Neutrophil (primary cell): ENCODE data around the gene TMEM63B.

Source experiments
- H3K27ac ChIP-seq: fragments of 200-600 bp; sonication (generic); 2 replicates; pipeline ENCODE4 v1.5.1; 2016; ENCODE audit warnings: mild to moderate bottlenecking, moderate library complexity
- H3K27me3 ChIP-seq: fragments of 200-600 bp; sonication (generic); 2 replicates; pipeline ENCODE4 v1.6.0; 2016; ENCODE audit warnings: mild to moderate bottlenecking
- H3K36me3 ChIP-seq: fragments of 200-600 bp; sonication (generic); 2 replicates; pipeline ENCODE4 v1.5.1; 2017
- H3K4me1 ChIP-seq, 2 experiments: fragments of 200-600 bp in 1 of 2; sonication (generic) in 1 of 2; 1 replicate in 1 of 2; 2 replicates in 1 of 2; pipeline versions ENCODE4 v1.5.1 to v1.6.1; 2013 to 2016; ENCODE audit warnings: low read depth in 1 of 2, low read length in 1 of 2, mild to moderate bottlenecking in 1 of 2, moderate library complexity in 1 of 2; ENCODE audit not compliant: control insufficient read depth in 1 of 2, insufficient read depth in 1 of 2
- H3K4me3 ChIP-seq, 2 experiments: fragments of 200-600 bp in 1 of 2; sonication (generic) in 1 of 2; 1 replicate in 1 of 2; 2 replicates in 1 of 2; pipeline ENCODE4 v1.5.1; 2013 to 2016; ENCODE audit warnings: low read depth in 1 of 2, low read length in 1 of 2, mild to moderate bottlenecking in 1 of 2, moderate library complexity in 1 of 2
- H3K9me3 ChIP-seq: fragments of 200-600 bp; sonication (generic); 2 replicates; pipeline ENCODE4 v1.5.1; 2016
- CTCF ChIP-seq: fragments of 200-600 bp; sonication (generic); IDR thresholded peaks from 2 replicates; pipeline ENCODE4 v1.5.1; 2016; ENCODE audit warnings: antibody characterized with exemption

Gene TMEM63B

GRCh38 chr6:44201638-44202303 lies 74.4 kb downstream of the TMEM63B start:
- no peaks in the 10 kb centered on the region for H3K9me3 ChIP-seq
- H3K4me1 ChIP-seq: no peaks in the 10 kb centered on the region
- H3K27ac ChIP-seq: no peak overlapping the region
- no peaks in the 10 kb centered on the region for H3K36me3 ChIP-seq
- H3K27me3 ChIP-seq: no peaks in the 10 kb centered on the region
- no peak overlapping the region for H3K4me3 ChIP-seq
- TF ChIP-seq CTCF: no peak

DNA sequence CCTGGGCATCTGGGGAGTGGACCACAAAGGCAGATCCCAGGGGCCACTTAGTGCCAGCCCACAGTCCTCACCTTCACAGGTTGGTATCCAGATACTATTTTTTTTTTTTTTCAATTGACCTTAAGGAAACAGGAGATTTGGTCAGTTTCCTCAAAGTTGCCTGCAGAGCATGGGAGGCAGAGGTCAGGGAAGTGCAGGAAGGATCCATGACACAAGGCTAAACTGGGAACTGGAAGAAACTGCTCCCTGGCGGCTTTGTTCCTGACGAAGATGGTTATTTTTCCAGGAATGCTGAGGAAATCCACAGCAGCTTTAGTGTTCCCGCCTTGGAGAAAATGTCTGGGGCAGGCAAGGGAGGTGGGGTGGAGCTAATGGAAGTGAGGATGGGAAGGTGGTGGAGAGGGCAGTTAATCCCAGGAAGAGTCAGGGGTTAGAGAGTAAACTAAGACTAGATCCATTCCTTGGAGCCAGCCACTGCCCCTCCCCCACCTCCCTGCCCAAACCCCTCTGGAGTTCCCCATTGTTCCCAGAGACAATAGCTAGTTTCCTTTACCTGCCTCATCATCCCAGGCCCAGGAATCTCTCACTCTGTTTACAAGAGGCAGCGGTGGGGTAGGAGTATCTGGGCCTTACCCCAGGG lies 75.1 kb downstream of the TMEM63B start:
- H3K4me3 ChIP-seq: no peak overlapping the region
- TF ChIP-seq CTCF: no peak
- no peaks in the 10 kb centered on the region for H3K27me3 ChIP-seq
- no peaks in the 10 kb centered on the region for H3K36me3 ChIP-seq
- H3K27ac ChIP-seq: no peak overlapping the region
- H3K9me3 ChIP-seq: no peaks in the 10 kb centered on the region
- no peaks in the 10 kb centered on the region for H3K4me1 ChIP-seq

- Histone ChIP-seq H3K36me3 (no peaks in the 10 kb centered on the region), H3K4me1 (no peaks in the 10 kb centered on the region), H3K9me3 (no peaks in the 10 kb centered on the region), H3K4me3 (no peak overlapping the region), H3K27me3 (no peaks in the 10 kb centered on the region), H3K27ac (no peak overlapping the region)
- no peak for TF ChIP-seq CTCF
Observed at GRCh38 chr6:44202972-44203750, 75.8 kb downstream of the TMEM63B start.

DNA sequence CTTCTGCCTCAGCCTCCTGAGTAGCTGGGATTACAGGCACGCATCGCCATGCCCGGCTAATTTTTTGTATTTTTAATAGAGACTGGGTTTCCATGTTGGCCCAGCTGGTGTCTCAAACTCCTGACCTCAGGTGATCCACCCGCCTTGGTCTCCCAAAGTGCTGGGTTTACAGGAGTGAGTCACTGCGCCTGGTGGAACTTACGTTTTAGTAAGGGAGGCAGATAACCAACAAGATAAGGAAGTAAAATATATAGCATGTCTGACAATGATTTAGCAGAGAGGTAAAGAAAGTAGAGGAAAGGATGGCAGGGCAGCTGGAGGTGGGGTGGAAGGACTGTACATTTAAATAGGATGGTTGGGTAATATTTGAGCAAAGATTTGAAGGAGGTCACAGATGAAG lies 76.6 kb downstream of the TMEM63B start:
- Histone ChIP-seq H3K4me1 (no peaks in the 10 kb centered on the region), H3K9me3 (no peaks in the 10 kb centered on the region), H3K27me3 (no peaks in the 10 kb centered on the region)

More for the DNA sequence above, 76.6 kb downstream of the TMEM63B start:
- H3K36me3 ChIP-seq: no peaks in the 10 kb centered on the region
- H3K4me3 ChIP-seq: no peak overlapping the region
- TF ChIP-seq CTCF: no peak
- no peak overlapping the region for H3K27ac ChIP-seq
